Lung (tissue), 12 donors: ENCODE data around the gene TMEM8B. TPM values are rescaled to one million over a fixed set of nuclear protein-coding genes. Genes with fewer than 3 reads are reported as not detected.

Experiments
- ATAC-seq: fragments of 200-7000 bp; cut with Tn5 transposase; one replicate; pipeline ENCODE4 v1.9.1; 2020; ENCODE audit warnings: moderate number of reproducible peaks; ENCODE audit not compliant: insufficient read depth, low FRiP score
- DNase-seq, 3 donors: peaks; one replicate each; pipeline ENCODE4 v3.0.0-alpha.2; 2013 to 2017
- H3K27ac ChIP-seq, 2 donors: one replicate each; pipeline ENCODE4 v1.5.1; 2013; ENCODE audit warnings: mild to moderate bottlenecking in 2 of 2, moderate library complexity in 2 of 2, control low read depth in 1 of 2, inconsistent platforms in 1 of 2, low read depth in 1 of 2, low read length in 1 of 2
- H3K27me3 ChIP-seq, 3 donors: one replicate each; pipeline ENCODE4 v1.5.1; 2013; ENCODE audit warnings: low read length in 2 of 3; ENCODE audit not compliant: control insufficient read depth in 3 of 3, insufficient read depth in 3 of 3
- H3K36me3 ChIP-seq, 4 donors: one replicate each; pipeline ENCODE4 v1.5.1; 2013; ENCODE audit warnings: low read length in 4 of 4, mild to moderate bottlenecking in 1 of 4, moderate library complexity in 1 of 4; ENCODE audit not compliant: control insufficient read depth in 4 of 4, insufficient read depth in 4 of 4
- H3K4me1 ChIP-seq, 5 donors: one replicate each; pipeline ENCODE4 v1.5.1; 2013; ENCODE audit warnings: low read length in 5 of 5, mild to moderate bottlenecking in 2 of 5, moderate library complexity in 1 of 5; ENCODE audit not compliant: control insufficient read depth in 5 of 5, insufficient read depth in 5 of 5
- H3K4me3 ChIP-seq: one replicate; pipeline ENCODE4 v1.5.1; 2013; ENCODE audit warnings: mild to moderate bottlenecking, control low read depth, moderate library complexity
- H3K9ac ChIP-seq, 2 donors: one replicate each; pipeline ENCODE4 v1.5.1; 2013; ENCODE audit warnings: low read length in 2 of 2, control low read depth in 1 of 2; ENCODE audit not compliant: insufficient read depth in 1 of 2
- H3K9me3 ChIP-seq, 4 donors: one replicate each; pipeline ENCODE4 v1.5.1; 2013; ENCODE audit warnings: low read length in 3 of 4, mild to moderate bottlenecking in 1 of 4, moderate library complexity in 1 of 4; ENCODE audit not compliant: control insufficient read depth in 4 of 4, insufficient read depth in 3 of 4
- WGBS, 2 donors: extraction: QIAGEN DNeasy Blood & Tissue Kit; methylation state at CpG; one replicate each; pipeline ENCODE4 v1.1.7; 2013; 5-methylcytosine and 5-hydroxymethylcytosine counted together
- polyA plus RNA-seq, 2 donors: library from polyadenylated mRNA; stranded (reverse); fragments of 200-250 nt; gene quantifications; one replicate each; pipeline ENCODE4 v1.2.1, GENCODE V29; 2013
- total RNA-seq, 2 donors: library from RNA; depleted of rRNA in 1 of 2; stranded (reverse); fragments of >200 nt in 1 of 2; gene quantifications; one replicate each; pipeline ENCODE4 v1.2.1, GENCODE V29; 2014 to 2021
- TF ChIP-seq, protein P1 (sequence below): IDR thresholded peaks from 2 replicates; pipeline ENCODE4 v1.5.1; 2012; ENCODE audit warnings: mild to moderate bottlenecking; ENCODE audit errors: control extremely low read depth, extremely low read depth
- donor health status: control.
- donor health status: control.
- donor health status: Bipolar disorder and iron deficiency.
- donor health status: healthy.
- donor health status: DM: yes; HTN: yes; CAD: no.

TMEM8B gene
- total and polyA plus RNA-seq, 4 donors, result 6.3 to 13.1 (median 9.1) TPM

DNA sequence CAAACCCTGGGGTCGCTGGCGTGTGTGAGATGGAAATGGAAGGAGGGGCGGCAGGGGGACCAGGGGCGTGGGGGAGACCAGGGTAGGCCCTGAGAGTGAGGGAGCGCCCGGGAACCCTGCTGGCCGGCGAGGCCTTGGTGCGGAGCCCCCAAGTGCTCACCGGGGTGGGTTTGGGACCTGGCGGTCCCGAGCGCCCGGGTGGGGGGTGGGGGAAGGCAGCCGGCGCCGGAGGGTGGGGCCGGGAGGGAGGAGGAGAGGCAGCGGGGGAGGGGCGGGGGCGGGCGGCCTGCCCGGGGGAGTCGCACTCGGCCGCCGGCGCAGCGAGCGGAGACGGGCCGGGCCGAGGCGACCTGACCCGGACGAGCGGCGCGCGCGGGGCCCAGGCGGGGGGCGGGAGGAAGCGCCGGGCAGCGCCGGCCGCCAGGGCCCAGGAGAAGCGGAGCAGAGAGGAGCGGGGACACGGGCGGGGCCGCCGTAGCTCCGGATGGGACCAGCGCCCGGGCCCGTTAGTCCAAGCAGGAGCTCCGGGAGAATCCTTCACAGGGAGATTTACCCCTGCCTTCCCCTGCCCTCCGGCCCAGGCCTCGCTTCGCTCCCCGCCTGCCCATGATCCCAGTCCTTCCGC lies 37.6 kb upstream of the TMEM8B start, which contains the start of gene NPR2:
TSS of gene NPR2 (plus strand) at position 295 of the 625 bp plus-strand sequence. CDS start 818 bp downstream, outside the sequence.
- H3K4me3 ChIP-seq, result peak within 1 kb of the TSS; percentile 35
- no peaks in the 10 kb centered on the region for H3K36me3 ChIP-seq
- TF ChIP-seq, protein P1, sequence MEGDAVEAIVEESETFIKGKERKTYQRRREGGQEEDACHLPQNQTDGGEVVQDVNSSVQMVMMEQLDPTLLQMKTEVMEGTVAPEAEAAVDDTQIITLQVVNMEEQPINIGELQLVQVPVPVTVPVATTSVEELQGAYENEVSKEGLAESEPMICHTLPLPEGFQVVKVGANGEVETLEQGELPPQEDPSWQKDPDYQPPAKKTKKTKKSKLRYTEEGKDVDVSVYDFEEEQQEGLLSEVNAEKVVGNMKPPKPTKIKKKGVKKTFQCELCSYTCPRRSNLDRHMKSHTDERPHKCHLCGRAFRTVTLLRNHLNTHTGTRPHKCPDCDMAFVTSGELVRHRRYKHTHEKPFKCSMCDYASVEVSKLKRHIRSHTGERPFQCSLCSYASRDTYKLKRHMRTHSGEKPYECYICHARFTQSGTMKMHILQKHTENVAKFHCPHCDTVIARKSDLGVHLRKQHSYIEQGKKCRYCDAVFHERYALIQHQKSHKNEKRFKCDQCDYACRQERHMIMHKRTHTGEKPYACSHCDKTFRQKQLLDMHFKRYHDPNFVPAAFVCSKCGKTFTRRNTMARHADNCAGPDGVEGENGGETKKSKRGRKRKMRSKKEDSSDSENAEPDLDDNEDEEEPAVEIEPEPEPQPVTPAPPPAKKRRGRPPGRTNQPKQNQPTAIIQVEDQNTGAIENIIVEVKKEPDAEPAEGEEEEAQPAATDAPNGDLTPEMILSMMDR, result no peak
- no peaks in the 10 kb centered on the region for H3K9me3 ChIP-seq
- peak; percentile 23 for ATAC-seq
- peaks cover 0 to 34% (median 14%) of the 10 kb centered on the region in 5 donors for H3K4me1 ChIP-seq
- DNase-seq, result peak; percentile 58 to 71 (median 61)
- peak within 1 kb of the TSS in 1 of 2 donors; percentile 42 for H3K9ac ChIP-seq
- no peaks in the 10 kb centered on the region for H3K27me3 ChIP-seq
- H3K27ac ChIP-seq, result peak within 1 kb of the TSS; percentile 67 to 78
- 17 to 25% methylated on average over 32 to 63 of the region's 64 CpGs for WGBS, 2 donors

DNA sequence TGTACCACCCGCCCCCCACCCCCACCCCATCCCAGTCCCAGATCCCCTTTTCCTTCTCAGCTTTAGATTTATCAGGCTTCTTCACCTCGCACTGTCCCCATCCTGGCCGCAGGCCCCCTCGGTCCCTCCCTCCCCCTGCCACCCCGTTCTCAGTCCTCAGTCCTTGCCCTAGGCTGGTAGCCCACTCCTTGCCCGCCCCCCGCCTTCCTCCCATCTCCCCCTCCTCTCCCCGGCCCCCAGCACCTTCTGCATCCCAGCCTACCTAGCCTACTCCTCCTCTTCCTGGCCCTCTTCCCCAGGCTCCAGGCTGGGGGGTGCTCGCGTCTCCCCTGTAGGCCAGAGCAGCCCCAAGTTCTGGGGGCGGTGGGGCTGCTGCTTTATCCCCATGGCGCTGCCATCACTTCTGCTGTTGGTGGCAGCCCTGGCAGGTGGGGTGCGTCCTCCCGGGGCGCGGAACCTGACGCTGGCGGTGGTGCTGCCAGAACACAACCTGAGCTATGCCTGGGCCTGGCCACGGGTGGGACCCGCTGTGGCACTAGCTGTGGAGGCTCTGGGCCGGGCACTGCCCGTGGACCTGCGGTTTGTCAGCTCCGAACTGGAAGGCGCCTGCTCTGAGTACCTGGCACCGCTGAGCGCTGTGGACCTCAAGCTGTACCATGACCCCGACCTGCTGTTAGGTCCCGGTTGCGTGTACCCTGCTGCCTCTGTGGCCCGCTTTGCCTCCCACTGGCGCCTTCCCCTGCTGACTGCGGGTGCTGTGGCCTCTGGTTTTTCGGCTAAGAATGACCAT lies 36.8 kb upstream of the TMEM8B start:
- H3K4me3 ChIP-seq, result no peak overlapping the region
- H3K27ac ChIP-seq, result no peak overlapping the region
- TF ChIP-seq, protein P1, result no peak
- WGBS, 2 donors, result 86 to 91% methylated on average over 30 to 34 of the region's 34 CpGs
- peaks cover 0 to 34% (median 14%) of the 10 kb centered on the region in 5 donors for H3K4me1 ChIP-seq
- no peaks in the 10 kb centered on the region for H3K27me3 ChIP-seq
- DNase-seq (no peak), ATAC-seq (no peak)
- no peaks in the 10 kb centered on the region for H3K9me3 ChIP-seq
- no peak overlapping the region for H3K9ac ChIP-seq
- H3K36me3 ChIP-seq, result no peaks in the 10 kb centered on the region

DNA sequence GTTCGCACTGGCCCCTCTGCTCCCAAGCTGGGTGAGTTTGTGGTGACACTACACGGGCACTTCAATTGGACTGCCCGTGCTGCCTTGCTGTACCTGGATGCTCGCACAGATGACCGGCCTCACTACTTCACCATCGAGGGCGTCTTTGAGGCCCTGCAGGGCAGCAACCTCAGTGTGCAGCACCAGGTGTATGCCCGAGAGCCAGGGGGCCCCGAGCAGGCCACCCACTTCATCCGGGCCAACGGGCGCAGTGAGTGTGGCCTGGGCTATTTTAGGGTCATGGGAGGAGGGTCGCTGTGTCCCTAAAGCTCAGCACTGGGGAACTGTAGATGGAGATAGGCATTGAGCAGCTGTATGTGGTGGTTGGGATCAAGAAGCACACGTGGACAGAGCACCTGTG lies 36.2 kb upstream of the TMEM8B start:
- TF ChIP-seq, protein P1, result no peak
- H3K4me3 ChIP-seq, result no peak overlapping the region
- no peak overlapping the region for H3K27ac ChIP-seq
- WGBS, 2 donors, result 93 to 96% methylated on average over 14 of the region's 14 CpGs
- no peaks in the 10 kb centered on the region for H3K27me3 ChIP-seq
- ATAC-seq (no peak), DNase-seq (no peak)
- H3K4me1 ChIP-seq, result peaks cover 0 to 34% (median 14%) of the 10 kb centered on the region in 5 donors
- H3K9me3 ChIP-seq, result no peaks in the 10 kb centered on the region
- no peaks in the 10 kb centered on the region for H3K36me3 ChIP-seq
- H3K9ac ChIP-seq, result peak overlapping the region in 1 of 2 donors; percentile 71
